Measurements from ENCODE around the gene HTD2. TPM values are rescaled to one million over a fixed set of nuclear protein-coding genes. Genes with fewer than 3 reads are reported as not detected.

HTD2 gene
- total RNA-seq, 1 experiment from 2014 or later, result 7.4 TPM

DNA sequence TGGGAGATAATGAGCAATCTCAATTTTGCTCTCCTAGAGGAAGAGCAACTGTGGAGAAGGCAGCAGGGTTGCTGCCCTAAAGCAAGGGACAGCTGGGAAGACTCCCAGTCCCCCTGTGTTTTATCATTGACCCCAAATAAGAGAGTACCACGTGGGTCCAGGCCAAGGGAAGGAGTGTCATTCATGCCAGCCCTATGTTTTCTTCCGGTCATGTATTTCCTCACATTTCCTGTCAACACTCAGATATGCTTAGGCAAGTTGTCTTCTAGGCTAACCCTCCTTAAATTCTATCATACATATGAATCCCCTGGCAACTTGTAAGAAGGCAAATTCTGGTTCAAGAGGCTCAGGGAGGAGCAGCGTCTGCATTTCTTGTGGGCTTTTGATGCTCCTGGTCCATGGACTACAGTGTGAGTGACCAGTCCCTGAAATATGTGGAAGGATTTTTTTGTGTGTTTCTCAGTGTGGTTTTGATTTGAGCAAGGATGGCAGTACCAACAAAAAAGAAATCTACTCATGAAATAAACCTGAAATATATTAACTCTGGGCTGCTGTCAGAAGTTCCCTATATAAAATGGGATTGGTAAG, 32.2 kb upstream of the HTD2 start:
- Histone ChIP-seq H3K27me3 (ENCODE audit: insufficient read depth, low read depth) (no peaks in the 10 kb centered on the region), H3K4me2 (no peak overlapping the region), H4K20me1 (ENCODE audit: insufficient read depth) (no peaks in the 10 kb centered on the region), H3K4me3 (no peak overlapping the region), H3K79me2 (ENCODE audit: low read depth) (no peaks in the 10 kb centered on the region), H3K4me1 (replicated peaks; ENCODE audit: insufficient read depth) (peaks cover 14% of the 10 kb centered on the region), H3F3A (ENCODE audit: insufficient read depth, low read depth) (peaks cover 13% of the 10 kb centered on the region), H3K27ac (no peak overlapping the region), H3K9me2 (ENCODE audit: insufficient read depth) (no peaks in the 10 kb centered on the region), H3K9me3 (ENCODE audit: insufficient read depth, low read depth) (no peaks in the 10 kb centered on the region), H3K36me3 (ENCODE audit: low read depth) (peaks cover 10% of the 10 kb centered on the region; the same call in 1 of the 2 replicates), H2AFZ (no peak overlapping the region)
- BruUV-seq (replicated peaks), result no TSS peak
- intact Hi-C loops (cut with micrococcal nuclease; ENCODE audit: unreplicated experiment), result no loop called here
- ChIA-PET CTCF (no interaction called here), POLR2A (ENCODE audit: unreplicated experiment) (no interaction called here)
- TF ChIP-seq EZH2 (IDR thresholded peaks at IDR 0.05; ENCODE audit: low read depth), result no peak
- TF ChIP-seq, protein P1, sequence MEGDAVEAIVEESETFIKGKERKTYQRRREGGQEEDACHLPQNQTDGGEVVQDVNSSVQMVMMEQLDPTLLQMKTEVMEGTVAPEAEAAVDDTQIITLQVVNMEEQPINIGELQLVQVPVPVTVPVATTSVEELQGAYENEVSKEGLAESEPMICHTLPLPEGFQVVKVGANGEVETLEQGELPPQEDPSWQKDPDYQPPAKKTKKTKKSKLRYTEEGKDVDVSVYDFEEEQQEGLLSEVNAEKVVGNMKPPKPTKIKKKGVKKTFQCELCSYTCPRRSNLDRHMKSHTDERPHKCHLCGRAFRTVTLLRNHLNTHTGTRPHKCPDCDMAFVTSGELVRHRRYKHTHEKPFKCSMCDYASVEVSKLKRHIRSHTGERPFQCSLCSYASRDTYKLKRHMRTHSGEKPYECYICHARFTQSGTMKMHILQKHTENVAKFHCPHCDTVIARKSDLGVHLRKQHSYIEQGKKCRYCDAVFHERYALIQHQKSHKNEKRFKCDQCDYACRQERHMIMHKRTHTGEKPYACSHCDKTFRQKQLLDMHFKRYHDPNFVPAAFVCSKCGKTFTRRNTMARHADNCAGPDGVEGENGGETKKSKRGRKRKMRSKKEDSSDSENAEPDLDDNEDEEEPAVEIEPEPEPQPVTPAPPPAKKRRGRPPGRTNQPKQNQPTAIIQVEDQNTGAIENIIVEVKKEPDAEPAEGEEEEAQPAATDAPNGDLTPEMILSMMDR (conservative IDR thresholded peaks at IDR 0.05), result no peak
- DNase-seq, result no peak

DNA sequence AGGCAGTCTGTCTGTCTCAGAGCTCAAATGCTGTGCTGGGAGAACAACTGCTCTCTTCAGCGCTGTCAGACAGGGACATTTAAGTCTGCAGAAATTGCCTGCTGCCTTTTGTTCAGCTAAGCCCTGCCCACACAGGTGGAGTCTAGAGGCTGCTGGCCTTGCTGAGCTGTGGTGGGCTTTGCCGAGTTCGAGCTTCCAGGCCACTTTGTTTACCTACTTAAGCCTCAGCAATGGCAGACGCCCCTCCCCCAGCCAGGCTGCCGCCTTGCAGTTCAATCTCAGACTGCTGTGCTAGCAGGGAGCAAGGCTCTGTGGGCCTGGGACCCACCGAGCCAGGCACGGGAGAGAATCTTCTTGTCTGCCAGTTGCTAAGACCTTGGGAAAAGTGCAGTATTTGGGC, 25.3 kb upstream of the HTD2 start:
- Histone ChIP-seq H3F3A (ENCODE audit: insufficient read depth, low read depth) (no peaks in the 10 kb centered on the region), H4K20me1 (ENCODE audit: insufficient read depth) (no peaks in the 10 kb centered on the region), H3K9me2 (ENCODE audit: insufficient read depth) (no peaks in the 10 kb centered on the region), H2AFZ (no peak overlapping the region), H3K27ac (no peak overlapping the region), H3K79me2 (ENCODE audit: low read depth) (no peaks in the 10 kb centered on the region), H3K4me3 (no peak overlapping the region), H3K4me1 (replicated peaks; ENCODE audit: insufficient read depth) (no peaks in the 10 kb centered on the region), H3K9me3 (ENCODE audit: insufficient read depth, low read depth) (no peaks in the 10 kb centered on the region), H3K4me2 (no peak overlapping the region), H3K36me3 (ENCODE audit: low read depth) (peaks cover 3% of the 10 kb centered on the region; the same call in 1 of the 2 replicates), H3K27me3 (ENCODE audit: insufficient read depth, low read depth) (no peaks in the 10 kb centered on the region)
- ChIA-PET CTCF (no interaction called here), POLR2A (ENCODE audit: unreplicated experiment) (no interaction called here)
- TF ChIP-seq EZH2 (IDR thresholded peaks at IDR 0.05; ENCODE audit: low read depth), result no peak
- TF ChIP-seq, protein P1 (conservative IDR thresholded peaks at IDR 0.05), result no peak
- no peak for DNase-seq
- intact Hi-C loops (cut with micrococcal nuclease; ENCODE audit: unreplicated experiment), result no loop called here
- no TSS peak for BruUV-seq (replicated peaks)

DNA sequence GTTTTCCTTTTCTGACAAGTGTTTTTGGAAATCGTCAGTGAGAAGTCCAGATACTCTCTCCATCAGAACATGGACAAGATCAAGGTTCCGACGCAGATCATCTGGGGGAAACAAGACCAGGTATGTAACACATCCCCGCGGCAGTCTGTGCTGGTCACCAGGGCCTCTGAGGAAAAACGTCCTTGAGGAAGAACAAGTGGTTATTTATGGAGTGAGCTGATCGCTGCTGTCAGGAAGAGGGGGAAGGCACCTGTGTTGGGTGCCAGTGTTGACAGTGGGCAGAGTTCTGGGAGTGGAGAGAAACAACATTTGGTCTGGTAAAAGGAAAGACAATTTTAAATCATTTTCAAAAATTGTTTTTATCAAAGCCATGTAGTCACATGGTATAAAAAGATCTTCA, 21.0 kb upstream of the HTD2 start:
- no peak for TF ChIP-seq EZH2 (IDR thresholded peaks at IDR 0.05; ENCODE audit: low read depth)
- TF ChIP-seq, protein P1 (conservative IDR thresholded peaks at IDR 0.05), result no peak
- H3K9me3 ChIP-seq (ENCODE audit: insufficient read depth, low read depth), result no peaks in the 10 kb centered on the region
- no peaks in the 10 kb centered on the region for H3K9me2 ChIP-seq (ENCODE audit: insufficient read depth)
- no peak overlapping the region for H3K4me2 ChIP-seq
- no peaks in the 10 kb centered on the region for H4K20me1 ChIP-seq (ENCODE audit: insufficient read depth)
- intact Hi-C loops (cut with micrococcal nuclease; ENCODE audit: unreplicated experiment), result no loop called here
- no peak overlapping the region for H2AFZ ChIP-seq
- DNase-seq, result no peak
- no peaks in the 10 kb centered on the region for H3K4me1 ChIP-seq (replicated peaks; ENCODE audit: insufficient read depth)
- no peak overlapping the region for H3K4me3 ChIP-seq
- H3K27ac ChIP-seq, result no peak overlapping the region
- H3K79me2 ChIP-seq (ENCODE audit: low read depth), result no peaks in the 10 kb centered on the region
- ChIA-PET CTCF (no interaction called here), POLR2A (ENCODE audit: unreplicated experiment) (no interaction called here)
- H3K36me3 ChIP-seq (ENCODE audit: low read depth), result peaks cover 3% of the 10 kb centered on the region; the same call in 1 of the 2 replicates
- no peaks in the 10 kb centered on the region for H3F3A ChIP-seq (ENCODE audit: insufficient read depth, low read depth)
- no TSS peak for BruUV-seq (replicated peaks)
- H3K27me3 ChIP-seq (ENCODE audit: insufficient read depth, low read depth), result no peaks in the 10 kb centered on the region

Measured in PC-9 (cell line).